HG02642 (cell line): ENCODE data around the gene IFI35.
"Not testable (repeated sequence)": the region's sequence is repeated elsewhere in the genome, so short reads cannot be mapped to it uniquely, and the experiment has no call there.

ENCODE experiments used
- ATAC-seq: cut with Tn5 transposase; IDR thresholded peaks from one replicate; pipeline ENCODE4 v1.9.1; 2021; ENCODE audit warnings: mild to moderate bottlenecking; ENCODE audit not compliant: unreplicated experiment, poor library complexity

Gene IFI35

DNA sequence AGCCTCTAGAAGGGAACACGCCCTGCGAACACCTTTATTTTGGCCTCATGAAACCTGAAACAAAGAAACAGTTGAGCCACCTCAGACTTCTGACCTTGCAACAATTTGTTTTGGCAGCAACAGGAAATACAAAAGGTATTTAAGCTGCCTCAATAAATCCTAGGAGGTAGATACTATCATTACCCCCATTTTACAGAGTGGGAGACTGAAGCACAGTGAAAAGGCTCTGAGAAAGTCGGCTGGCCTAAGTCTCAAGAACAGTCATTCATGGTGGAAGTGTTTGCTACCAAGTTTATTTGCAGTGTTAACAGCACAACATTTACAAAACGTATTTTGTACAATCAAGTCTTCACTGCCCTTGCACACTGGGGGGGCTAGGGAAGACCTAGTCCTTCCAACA lies 37.4 kb downstream of the IFI35 start:
- no peak for ATAC-seq

DNA sequence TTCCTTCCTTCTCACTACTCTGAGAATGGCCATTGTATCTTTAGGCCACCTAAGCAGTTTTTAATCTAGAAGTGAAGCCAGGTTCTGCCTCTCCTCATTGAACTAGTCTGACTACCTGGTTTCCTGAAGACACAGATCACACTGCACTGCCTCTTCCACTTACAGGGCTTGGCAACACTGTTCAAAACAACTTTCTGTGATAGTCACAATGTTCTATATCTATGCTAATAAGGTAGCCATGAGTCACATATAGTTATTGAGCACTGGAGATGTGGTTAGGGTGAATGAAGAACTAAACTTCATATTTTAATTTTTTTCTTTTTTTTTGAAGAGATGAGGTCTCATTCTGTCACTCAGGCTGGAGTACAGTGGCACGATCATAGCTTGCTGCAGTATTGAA lies 45.4 kb downstream of the IFI35 start:
- no peak for ATAC-seq

DNA sequence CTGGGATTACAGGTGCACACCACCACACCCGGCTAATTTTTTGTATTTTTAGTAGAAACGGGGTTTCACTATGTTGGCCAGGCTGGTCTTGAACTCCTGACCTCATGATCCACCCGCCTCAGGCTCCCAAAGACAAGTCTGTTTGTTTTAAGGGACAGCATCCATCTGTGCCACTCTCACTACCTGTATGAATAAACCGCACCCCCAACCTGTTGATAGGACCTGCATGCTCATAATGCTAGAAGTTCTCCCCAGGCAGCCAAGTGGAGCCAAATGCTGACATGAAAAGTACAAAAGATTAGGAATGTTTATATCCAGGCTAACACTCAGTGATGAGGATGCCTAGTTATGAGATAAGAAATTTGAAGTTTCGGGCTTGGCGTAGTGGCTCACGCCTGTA lies 46.4 kb downstream of the IFI35 start:
- not testable (repeated sequence) for ATAC-seq

DNA sequence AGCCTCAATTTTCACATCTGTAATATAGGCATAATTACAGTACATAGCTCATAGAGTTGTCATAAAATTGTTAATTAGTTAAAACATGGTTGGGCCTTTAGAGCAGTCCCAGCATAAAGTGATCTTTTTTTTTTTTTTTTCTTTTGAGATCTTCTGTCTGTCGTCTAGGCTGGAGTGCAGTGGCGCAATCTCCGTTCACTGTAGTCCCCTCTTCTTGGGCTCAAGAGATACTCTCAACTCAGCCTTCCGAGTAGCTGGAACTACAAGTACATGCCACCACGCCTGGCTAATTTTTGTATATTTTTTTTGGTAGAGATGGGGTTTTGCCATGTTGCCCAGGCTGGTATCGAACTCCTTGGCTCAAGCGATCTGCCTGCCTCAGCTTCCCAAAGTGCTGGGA lies 49.5 kb downstream of the IFI35 start:
- ATAC-seq, result no peak

DNA sequence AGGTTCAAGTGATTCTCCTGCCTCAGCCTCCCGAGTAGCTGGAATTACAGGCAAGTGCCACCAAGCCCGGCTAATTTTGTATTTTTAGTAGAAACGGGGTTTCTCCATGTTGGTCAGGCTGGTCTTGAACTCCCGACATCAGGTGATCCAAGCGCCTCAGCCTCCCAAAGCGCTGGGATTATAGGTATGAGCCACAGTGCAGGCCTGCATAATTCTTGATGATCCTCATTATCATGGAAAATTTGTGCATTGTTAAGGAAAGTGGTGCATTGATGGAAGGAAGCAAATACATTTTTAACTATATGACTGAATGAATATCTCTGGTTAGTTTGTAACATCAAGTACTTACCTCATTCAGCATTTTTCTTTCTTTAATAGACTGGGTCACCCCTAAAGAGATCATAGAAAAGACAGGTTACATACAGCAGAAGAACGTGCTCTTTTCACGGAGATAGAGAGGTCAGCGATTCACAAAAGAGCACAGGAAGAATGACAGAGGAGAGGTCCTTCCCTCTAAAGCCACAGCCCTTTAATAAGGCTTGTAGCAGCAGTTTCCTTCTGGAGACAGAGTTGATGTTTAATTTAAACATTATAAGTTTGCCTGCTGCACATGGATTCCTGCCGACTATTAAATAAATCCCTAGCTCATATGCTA lies 56.5 kb downstream of the IFI35 start:
- ATAC-seq, result no peak
